GM10248 (cell line): ENCODE results near the gene KCNK3.

Experiments
- CTCF ChIA-PET: fragments of 300-600 bp; sonication (Branson Sonifier 250); formaldehyde crosslinking; extraction: SDS; loops from one replicate; lab custom pipeline; 2021; ENCODE audit warnings: antibody characterized with exemption; lab: Yijun Ruan, JAX
- POLR2A ChIA-PET: fragments of 350-650 bp; sonication (Branson Sonifier 250); formaldehyde crosslinking; extraction: SDS; loops from one replicate; lab custom pipeline; 2020; ENCODE audit warnings: antibody characterized with exemption; lab: Yijun Ruan, JAX
- DNase-seq: peaks from one replicate; pipeline ENCODE4 v3.0.0; 2012; ENCODE audit errors: extremely low spot score
- CTCF ChIP-seq: IDR thresholded peaks from 2 replicates; pipeline ENCODE4 v1.5.1; 2012; ENCODE audit warnings: mild to moderate bottlenecking, low read depth; ENCODE audit errors: extremely low read depth, missing control alignments, control extremely low read depth

Gene KCNK3

GRCh38 chr2:26727641-26728561, 35.4 kb downstream of the KCNK3 start:
- no peak for DNase-seq
- CTCF ChIA-PET = interaction anchor here (2.1 kb wide), 1 partner anchor 18 kb away, joined by 7 read pairs; no protein-coding TSS in a partner anchor

GRCh38 chr2:26729311-26729710, 36.8 kb downstream of the KCNK3 start:
- ChIA-PET CTCF (interaction anchor here (0.8 to 2.1 kb wide), 3 partner anchors 10 to 16 kb away, joined by 3 to 7 read pairs (median 3); no protein-coding TSS in a partner anchor), POLR2A (no interaction called here)
- no peak for TF ChIP-seq CTCF
- DNase-seq = no peak

More at GRCh38 chr2:26727641-26728561, 35.4 kb downstream of the KCNK3 start:
- POLR2A ChIA-PET = no interaction called here
- no peak for TF ChIP-seq CTCF

GRCh38 chr2:26730549-26731344, 38.2 kb downstream of the KCNK3 start:
- ChIA-PET CTCF (interaction anchor here (0.8 to 2.4 kb wide), 4 partner anchors 12 to 280 kb away, joined by 3 to 15 read pairs (median 4); no protein-coding TSS in a partner anchor), POLR2A (no interaction called here)
- no peak for TF ChIP-seq CTCF
- no peak for DNase-seq

- CTCF ChIA-PET = interaction anchor here (2.4 kb wide), 1 partner anchor 13 kb away, joined by 15 read pairs; no protein-coding TSS in a partner anchor
- POLR2A ChIA-PET = no interaction called here
- TF ChIP-seq CTCF = no peak
- DNase-seq = no peak
These were observed 39.2 kb downstream of the KCNK3 start for GRCh38 chr2:26731714-26732113.

- CTCF ChIA-PET = interaction anchor here (2.4 kb wide), 1 partner anchor 13 kb away, joined by 15 read pairs; no protein-coding TSS in a partner anchor
- DNase-seq = no peak
These were observed 39.9 kb downstream of the KCNK3 start for GRCh38 chr2:26732446-26732845.

More at GRCh38 chr2:26732446-26732845, 39.9 kb downstream of the KCNK3 start:
- POLR2A ChIA-PET = no interaction called here
- TF ChIP-seq CTCF = no peak
